HG03442 (cell line): ENCODE measurements around the gene OR2C3.
"Not testable (repeated sequence)": the region's sequence is repeated elsewhere in the genome, so short reads cannot be mapped to it uniquely, and the experiment has no call there.

Source experiments
- ATAC-seq: cut with Tn5 transposase; IDR thresholded peaks from one replicate; pipeline ENCODE4 v1.9.1; 2021; ENCODE audit warnings: mild to moderate bottlenecking, moderate library complexity; ENCODE audit not compliant: unreplicated experiment

Gene OR2C3

DNA sequence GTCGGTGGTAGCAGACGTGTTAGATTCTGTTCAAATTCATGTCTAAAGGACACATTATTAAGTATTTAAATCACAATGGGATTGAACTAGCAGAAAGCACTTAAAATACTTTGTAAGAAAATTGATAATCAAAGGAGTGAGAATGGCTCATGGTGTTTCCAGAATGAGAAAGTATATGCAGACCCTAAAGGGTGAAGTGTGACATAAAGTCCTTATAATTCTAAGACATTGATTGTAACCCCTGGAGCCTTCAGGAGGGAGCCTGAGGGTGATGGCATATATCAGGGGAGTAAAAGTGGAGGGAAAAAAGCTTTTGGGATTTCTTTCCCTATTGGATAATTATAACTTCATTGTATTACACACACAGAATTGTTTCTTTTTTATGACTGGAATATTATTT is at the start of gene OR2C3:
TSS of gene OR2C3 (minus strand) at position 101 of the 400 bp plus-strand sequence. CDS start 3,929 bp downstream, outside the sequence.
- ATAC-seq, result no peak

DNA sequence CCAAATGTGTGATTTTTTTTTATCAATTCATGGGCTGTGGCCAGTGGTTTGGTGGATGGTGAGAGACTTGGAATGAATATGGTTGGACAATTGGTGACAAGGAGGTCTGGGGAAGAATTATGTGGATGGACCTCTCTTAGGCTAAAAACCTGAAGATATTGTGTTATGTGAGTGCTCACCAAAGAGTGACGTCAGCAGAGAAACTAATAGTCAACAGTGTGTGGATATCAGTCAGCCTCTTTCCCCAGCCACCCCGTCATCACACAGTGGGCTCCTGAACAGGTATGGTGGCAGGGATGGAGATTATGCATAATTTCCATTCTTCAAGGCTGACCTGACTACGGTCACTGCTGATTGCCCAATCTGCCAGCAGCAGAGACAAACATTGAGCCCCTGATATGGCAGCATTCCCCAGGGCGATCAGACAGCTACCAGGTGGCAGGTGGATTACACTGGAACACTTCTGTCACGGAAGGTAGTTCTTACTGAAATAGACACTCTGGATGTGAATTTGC is 42.8 kb upstream of the OR2C3 start:
- no peak for ATAC-seq

DNA sequence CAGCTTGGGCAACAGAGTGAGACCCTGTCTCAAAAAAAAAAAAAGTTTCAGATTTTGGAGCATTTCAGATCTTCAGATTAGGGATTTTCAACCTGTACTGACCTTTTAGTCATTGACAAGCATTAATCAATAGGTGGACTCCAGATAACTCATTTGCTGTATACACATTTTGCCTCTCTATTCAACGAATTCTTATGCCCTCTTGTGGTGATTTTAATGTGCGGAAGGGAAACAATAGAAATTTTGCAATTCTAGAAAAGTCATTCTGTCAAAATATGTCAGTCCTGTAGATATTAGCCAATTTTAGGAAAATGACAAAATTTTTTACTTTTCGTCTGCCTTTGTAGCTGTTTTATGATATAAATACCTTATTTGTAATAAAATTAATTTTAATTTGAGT is 40.3 kb upstream of the OR2C3 start:
- no peak for ATAC-seq

DNA sequence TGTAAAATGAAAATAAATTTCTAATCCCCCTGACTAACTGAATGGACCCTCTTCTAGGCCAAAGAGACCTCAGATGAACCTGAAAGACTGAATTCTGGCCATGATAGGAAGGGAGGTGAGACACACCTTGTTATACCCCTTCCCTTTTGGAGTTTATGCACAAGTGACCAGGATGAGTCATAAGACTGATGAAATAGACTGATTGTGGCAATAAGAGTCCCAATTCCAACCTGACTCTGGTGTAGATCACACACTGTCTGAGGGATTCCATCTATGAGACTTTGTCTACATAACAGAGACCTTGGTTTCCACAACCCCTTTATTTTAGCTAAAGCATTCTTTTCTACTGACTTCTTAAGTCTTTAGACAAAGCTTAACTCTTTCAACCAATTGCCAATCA is 38.4 kb upstream of the OR2C3 start:
- ATAC-seq, result no peak

DNA sequence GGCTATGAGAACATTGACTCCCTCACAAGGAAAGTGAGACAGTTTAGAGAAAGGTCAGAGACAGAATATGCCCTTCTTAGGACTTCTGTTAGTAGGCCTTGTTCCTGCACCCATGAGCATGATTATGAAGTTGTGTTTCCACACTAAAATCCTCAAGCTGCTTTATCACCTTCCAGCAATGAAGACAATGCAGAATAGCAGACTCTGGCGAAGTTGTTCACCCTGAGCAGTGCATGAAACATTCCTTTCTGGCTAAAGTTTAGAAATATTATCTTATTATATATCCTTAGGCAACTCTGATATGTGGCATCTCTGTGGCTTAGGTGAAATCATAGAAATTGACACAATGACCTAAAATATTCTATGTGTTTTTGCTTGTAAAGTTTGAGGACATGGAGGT is 38.0 kb upstream of the OR2C3 start:
- no peak for ATAC-seq

DNA sequence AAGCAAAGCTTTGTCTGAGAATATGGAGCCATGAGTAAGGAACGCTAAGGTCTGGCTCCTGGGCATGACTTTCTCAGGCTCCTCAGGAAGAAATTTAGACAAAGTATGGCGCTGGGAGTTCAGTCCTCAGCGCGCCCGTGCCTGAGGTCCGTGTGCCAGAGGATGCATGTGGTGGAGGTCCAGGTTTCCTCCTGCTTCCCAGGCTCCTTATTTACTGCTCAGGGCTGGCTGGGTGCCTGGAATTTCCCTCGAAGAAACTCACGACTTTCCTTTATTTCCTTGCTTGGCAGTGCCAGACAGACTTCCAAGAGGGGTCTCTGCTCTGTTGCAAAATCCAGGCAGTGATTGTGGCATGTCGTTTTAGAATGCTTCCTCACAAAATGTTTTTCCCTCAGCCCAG is 26.0 kb upstream of the OR2C3 start:
- ATAC-seq, result no peak

DNA sequence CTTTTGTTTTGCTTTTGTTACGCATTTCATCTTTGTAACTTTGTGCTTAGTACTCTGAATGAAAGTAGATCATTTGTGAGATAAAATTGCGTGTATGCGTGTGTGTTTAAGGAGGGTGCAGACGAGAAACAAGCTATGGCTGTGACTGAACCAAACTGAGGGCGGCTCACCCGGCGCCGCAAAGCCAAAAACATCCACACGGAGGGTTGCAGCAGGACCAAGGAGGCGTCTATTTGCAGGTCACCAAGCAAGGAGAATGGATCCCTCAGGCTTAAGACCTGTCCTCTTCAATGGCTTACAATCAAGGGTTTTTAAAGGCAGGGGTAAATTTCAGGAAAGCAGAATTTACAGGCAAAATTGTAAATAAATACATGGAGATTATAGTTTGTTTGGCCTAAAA is 25.5 kb upstream of the OR2C3 start:
- no peak for ATAC-seq

DNA sequence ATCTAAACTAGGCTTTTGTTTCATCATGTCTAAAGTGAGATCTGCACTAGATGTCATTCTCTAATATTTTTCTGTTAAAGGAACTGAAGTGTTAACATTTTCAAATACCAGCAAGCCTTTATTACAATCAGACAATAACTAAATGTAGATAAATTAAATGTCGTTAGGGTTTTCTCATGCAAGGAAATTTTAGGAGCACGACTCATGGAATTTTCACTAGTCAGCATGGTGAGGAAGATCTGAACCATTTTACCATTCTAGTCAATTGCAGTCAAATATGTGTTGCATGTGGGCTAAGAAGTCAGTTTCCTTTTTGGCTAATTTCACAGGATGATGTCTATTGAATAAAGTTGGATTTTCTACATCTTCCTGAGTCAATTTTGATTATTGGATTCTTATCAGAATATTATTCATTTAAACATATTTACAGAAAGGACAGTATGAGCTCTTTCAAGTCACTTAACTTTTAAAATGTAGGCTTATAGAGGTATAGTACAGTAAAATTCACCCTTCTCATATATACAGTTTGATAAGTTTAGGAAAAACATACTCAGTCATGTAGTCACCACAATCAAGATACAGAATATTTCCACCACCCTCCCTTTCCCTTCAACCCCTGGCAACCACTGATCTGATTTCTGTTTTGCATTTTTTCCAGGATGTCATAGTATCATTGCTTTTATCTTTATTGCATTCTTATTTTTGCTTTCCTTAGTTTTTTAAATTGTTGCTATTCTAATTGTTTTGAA is 21.9 kb upstream of the OR2C3 start:
- ATAC-seq, result no peak

DNA sequence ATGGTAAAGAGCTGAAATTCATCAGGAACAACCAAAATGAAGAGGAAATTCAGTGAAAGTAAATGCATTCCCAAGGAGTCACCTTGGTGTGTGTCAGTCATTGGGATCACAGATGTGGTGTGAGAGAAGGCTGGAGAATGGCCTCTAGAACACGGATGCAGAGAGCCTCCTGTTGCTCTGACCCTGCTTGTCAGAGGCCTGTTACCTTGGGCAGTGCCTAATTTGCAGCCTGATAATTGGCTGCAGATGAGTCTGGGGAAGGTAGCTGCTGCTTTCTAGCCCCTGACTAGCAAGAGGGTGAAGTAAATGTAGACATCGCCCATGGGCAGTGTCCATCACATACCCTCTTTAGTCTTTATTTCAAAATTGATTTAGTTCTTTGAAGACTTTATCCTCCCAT is 16.0 kb upstream of the OR2C3 start:
- no peak for ATAC-seq

DNA sequence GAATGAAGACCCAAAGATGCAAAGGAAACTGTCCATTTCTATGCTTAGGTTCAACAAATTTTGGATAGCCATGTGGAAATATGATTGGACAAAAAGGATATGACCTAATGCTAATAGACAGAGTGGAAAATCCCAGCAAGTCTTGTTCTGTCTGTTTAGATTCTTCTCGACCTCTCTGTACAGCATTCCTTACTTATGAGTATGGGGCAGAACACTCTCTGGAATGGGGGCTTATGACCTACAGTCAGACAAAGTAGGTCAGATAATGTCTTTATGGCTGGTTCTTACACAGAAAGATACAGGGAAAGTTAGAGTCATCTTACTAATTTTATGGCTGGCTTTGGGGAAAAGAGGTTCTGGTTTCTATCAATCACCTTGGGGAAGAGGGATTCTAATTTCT is 15.5 kb upstream of the OR2C3 start:
- no peak for ATAC-seq

DNA sequence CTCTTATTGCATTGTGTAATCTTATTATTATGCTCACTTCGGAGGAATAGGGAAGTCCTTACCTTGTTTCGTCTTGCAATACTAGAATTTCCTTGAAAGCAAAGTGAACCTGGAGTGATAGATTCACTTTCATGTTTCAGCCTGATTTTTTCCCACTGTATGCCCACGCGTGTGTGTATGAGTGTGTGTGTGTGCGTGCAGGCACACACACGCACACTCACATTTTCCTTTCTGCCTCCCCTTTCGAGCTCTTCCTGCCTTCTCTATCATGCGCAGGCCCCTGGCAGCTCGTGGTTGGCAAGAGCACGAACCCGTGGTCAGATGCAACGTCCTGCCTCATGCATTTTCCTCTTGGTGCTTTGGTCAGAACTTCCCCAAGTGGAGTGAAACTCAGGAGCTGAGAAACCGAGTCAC is 12.5 kb upstream of the OR2C3 start, which contains the start of gene GCSAML:
TSS of gene GCSAML (plus strand) at position 366 of the 414 bp plus-strand sequence. CDS start 58 bp downstream, outside the sequence.
- no peak for ATAC-seq

DNA sequence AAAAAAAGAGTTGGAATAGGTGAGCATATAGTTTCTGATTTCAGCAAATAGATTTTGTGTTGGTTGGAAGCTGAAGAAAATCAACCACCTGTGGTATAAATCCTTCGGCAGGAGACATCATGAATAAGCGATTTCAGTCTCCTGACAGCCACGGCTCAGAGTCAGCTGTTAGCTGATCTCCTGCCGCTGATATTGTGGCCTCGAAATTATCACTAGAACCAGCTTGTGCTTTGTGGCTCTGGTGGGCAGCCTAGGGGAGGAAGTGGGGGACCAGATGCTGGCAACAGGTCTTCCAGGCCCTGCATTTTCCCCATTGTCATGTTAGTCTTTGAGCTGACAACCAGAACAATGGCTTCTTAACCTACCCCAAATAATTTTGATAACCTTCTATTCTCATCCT is 11.9 kb upstream of the OR2C3 start:
- ATAC-seq, result no peak

DNA sequence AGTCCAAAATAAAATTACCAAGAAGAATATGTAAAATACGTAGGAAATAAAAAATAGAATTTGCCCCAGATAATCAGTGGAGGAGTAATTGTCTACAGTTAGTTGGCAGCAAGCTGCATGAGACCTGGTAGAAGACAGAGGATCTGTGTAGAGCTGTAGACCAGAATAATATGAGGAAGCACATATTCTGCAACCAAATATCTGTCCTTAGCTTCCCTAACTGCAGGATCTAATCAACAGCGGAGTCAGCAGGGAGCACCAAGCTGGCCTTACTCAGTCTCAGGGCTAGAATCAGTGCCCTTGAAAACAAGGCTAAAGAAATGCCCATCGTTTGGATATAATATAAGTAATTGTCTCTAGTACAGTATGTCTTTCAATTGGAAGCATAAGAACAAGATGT is 6.6 kb upstream of the OR2C3 start:
- ATAC-seq, result no peak

DNA sequence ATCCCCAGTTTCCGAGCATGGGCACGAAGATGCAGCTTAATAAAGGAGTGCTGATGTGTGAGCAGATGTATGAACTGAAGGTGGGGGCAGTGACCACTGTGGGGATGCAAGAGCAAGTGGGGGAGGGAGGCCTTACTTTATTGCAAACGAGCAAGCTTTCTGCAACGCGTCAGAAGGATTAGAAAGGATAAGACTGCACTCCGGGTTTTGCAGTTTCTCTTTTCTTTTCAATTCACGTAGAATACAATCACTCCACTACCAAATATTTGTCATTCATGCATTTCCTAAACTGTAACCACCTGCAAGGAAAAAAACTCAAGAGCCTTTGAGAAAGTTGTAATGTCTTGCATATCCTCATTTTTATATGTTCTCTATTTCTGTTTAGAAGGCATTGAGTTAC is 4.3 kb upstream of the OR2C3 start:
- ATAC-seq, result no peak

DNA sequence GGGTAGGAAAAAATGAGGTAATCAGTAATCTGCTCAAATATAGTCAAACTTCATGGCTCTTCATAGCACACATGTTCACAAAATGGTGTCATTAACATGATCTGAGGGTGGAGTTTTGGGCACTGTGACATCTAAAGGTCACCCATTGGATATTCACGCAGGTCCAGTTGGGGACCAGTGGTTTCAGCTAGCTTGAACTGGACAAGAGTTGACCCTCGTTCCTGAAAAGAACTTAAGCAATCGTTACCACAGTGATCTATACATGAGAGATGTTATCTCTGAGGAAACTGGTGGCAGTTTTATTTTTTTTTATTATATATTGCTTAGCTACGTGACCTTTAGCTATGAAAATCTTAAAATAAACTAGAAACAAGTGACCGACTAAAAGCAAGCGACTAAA is 3.0 kb upstream of the OR2C3 start:
- no peak for ATAC-seq

DNA sequence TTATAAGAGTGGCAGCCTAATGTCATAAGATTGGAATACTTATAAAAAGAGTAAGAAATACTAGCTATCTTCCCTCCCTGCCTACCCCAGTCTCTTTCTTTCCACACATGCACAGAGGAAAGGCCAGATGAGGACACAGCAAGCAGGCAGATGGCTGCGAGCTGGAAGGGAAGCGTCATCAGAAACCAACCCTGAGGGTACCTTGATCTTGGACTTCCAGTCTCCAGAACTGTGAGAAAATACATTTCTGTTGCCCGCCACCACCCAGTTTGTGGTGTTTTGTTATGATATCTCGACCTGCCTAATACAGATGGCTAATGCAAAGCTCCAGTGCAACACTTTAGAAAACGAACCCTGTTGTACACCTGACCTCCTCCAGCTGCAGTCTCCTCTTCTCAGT is 2.3 kb upstream of the OR2C3 start:
- no peak for ATAC-seq

DNA sequence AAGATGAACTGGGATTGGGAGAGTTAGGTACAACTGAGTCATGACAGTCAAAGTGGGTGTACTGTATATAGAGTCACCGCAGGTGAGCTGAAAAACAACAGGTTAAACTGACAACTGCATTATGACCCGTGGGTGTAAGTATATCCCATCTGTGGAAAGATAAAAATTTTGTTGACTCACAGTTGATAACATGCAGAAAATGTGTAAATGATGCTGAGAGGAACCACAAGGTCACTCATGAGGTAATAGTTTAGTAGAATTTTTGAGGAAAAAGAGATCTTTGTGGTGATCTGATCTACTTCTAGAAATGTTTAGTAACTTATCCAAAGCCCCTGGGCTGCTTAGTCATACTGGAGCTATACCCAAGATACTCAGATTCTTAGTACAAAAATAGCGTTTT is 838 bp downstream of the OR2C3 start:
- no peak for ATAC-seq

DNA sequence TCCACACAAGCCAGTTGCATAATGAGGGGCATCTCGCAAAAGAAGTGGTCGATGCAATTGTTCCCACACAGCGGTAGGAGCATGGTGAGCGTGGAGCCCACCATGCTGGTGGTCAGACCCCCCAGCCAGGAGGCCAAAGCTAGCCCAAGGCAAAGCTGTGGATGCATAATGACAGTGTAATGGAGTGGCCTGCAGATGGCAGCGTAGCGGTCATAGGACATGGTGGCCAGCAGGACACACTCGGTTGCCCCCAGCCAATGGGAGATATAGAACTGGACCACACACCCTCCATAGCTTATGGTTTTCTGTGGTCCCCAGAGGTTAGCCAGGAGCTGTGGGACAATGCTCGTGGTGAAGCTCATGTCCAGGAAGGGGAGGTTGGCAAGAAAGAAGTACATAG is 4.3 kb downstream of the OR2C3 start:
- no peak for ATAC-seq

DNA sequence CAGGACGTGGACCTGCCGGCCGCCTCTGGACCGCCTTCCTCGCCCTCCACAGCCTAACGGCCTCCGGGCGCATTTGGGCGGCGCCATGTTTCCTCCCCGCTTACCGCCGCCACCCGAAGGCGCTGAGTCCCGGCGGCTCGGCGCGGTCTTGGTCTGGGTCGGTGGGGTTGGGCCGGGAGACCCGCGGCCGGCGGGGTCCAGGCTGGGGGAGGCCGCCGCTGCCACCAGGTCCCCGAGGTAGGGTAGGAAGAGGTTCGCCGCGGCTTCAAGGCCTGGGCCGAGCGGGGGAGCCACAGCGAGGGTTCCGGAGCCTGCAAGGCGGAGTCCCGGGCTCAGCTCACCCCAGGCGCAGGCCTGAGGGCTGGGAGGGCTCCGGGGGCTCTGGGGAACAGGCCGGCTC is 5.5 kb downstream of the OR2C3 start:
- no peak for ATAC-seq

DNA sequence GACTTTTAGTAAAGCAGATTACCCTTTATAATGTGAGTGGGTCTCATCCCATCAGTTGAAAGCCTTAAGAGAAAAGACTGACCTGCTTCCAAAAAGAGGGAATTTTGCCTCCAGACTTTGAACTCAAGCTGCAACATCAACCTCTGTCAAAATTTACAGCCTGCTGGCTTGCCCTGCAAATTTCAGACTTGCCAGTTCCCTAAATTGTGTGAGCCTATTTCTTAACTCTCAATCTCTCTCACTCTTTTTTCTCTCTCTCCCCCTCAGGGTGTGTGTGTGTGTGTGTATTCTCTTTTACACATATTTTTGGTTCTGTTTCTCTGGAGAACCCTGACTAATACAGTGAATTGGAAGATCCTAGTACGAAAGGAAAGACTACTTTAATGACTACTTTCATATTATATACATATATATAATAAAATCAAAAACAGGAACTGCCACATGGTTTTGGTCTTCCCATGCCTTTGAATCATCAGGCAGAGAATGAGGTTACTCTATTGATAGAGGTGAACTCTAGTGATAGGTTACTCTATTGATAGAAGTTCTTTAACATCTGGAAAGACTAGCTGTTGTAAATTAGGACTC is 6.4 kb downstream of the OR2C3 start:
- no peak for ATAC-seq

DNA sequence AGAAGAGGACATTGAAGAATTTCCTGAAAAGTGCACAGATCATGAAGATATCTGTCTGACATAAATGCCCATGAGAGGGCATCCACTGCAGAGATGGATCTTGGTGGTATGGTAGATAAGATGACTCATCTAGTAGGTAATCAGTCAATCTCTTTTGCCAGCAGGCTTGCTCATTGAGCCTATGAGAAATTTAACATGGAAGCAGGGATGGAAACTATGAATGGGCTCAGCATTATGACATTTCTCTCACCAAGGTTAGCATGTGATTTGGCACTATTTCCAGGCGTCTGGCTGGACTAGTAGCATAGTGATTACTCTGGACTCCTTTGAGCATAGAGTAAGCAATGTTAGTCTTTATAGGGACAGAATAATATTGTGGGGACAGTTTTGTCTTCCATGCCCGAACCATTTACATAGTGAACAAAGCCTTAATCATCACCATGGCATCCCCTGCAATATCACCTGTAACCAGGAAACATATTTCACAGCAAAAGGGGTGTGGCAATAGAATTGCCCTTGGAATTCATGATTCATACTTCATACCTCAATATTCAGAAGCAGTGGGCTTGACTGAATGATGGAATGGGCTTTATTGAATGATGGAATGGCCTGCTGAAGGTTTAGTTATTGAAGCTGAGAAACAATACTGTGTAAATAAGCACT is 7.3 kb downstream of the OR2C3 start:
- ATAC-seq, result no peak

DNA sequence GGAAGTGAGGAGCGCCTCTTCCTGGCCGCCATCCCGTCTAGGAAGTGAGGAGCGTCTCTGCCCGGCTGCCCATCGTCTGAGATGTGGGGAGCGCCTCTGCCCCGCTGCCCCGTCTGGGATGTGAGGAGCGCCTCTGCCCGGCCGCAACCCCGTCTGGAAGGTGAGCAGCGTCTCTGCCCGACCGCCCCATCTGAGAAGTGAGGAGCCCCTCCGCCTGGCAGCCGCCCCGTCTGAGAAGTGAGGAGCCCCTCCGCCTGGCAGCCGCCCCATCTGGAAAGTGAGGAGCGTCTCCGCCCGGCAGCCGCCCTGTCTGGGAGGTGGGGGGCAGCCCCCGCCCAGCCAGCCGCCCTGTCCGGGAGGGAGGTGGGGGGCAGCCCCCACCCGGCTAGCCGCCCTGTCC is 14.4 kb downstream of the OR2C3 start:
- ATAC-seq, result not testable (repeated sequence)
